Measurements from ENCODE around the gene FGD5. TPM values are rescaled to one million over a fixed set of nuclear protein-coding genes. Genes with fewer than 3 reads are reported as not detected.

FGD5 gene
- total RNA-seq, 1 donor from 2014 or later: 62.5 TPM

DNA sequence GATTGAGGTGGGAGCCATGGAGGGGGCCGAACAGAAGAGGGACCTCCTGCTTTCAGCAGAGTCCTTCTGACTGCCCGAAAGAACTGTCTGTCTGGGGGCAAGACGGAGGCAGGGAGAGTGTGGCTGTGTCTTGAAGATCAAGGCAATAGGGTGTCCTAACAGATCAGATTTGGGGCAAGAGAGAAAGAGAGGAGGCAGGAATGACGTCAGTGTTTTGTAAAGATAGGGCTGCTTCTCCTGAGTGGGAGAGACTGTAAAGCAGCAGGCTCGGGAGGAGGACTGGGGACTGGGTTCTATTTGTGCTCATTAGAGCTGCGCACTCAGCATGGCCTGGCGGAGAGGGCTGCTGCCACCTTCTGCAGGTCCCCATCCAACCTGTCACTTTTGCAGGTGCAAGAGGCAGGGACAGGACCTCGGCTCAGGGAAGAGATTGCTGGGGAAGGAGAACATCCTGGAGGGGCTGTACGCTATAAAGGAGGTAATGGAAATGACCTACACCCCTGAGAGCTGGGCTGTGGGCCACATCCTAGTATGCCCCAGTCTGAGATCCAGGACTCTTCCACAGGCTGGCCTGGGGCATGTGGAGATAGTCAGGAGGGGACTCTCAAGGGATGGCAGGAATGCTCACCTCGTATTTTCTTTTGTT is 29.0 kb upstream of the FGD5 start:
- DNase-seq (ENCODE audit: low spot score): no peak

DNA sequence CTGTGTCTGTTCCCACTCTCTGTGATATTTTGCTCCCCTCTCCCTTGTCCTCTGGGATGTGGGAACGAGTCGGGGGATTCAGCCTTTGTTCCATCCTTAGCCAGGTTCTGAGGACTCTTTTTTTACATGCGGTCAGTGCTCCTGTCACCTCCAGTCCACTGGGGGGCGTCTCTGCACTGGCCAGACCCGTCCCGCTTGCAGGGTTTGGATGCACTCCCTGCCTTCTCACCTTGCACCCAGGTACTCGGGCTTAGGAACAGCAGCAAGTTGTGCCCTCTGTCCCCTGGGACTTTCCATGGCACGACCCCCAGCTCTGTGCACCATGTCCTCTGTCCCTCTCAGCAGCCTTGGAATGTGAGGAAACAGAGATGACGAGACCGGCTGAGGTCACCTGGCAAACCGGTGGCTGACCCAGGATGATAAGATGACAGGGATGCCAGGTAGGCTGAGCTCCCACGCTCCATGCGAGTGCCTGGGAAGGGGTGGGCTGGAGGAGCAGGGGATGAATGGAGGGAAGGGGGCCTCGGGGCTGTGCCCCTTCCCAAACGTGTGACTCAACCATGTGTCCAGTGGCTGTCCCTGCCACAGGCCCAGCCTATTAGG is 27.3 kb upstream of the FGD5 start:
- DNase-seq (ENCODE audit: low spot score): peak; percentile 76

DNA sequence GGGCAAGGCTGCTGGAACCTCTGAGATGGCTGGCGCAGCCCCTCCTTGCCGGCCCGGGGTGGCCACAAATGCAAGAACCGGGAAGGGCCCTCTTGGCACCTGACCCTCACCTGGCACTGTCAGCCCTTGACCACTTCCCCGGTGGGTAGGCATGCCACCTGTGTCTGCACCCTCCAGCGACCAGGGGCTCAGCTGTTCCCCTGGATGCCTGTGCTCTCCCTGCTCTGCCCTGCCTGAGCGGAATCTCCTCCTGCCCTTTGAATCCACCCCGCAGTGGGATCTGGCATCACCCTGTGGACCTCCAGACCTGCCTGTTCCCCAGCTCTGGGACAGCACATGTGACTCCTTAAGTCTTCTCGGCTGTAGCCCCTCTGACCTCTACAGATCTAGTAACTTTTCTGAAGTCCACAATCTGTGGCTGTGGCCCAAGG is 26.1 kb upstream of the FGD5 start:
- DNase-seq (ENCODE audit: low spot score): no peak

DNA sequence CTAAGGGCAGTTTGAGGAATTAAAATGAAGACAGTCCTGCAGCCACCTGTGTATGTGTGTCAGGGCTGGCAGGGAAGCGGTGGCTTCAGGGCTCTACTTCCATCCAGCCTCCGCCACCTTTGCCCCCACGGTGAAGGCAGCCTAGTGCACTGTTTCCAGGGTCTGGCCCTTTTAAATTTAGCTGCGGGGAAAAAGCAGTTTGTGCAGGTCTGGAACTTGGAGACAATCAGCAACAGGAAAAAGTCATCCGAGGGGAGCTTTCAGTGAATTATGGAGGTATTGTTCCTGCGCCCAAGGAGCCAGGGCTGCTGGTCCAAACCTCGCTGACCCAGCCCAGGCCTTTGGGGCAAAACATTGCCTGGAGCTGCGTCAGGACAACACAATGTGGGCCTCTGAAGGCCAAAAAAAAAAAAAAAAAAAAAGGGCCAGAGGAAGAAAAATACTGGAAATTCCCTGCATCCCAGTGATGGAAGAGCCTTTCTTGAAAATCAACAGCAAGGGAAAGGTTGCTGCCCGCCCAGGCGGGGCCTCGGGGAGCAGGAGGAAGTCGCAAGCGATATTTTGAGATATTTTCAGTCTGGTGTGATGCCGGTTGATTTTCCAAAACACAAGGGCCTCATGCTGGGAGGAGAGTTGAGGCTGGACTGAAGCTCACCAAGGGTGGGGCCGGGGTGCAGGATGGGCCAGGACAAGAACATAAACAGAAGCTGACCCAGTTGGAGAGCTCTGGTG is 25.5 kb upstream of the FGD5 start:
- DNase-seq (ENCODE audit: low spot score): no peak

GRCh38 chr3:14793858-14794234 is 24.9 kb upstream of the FGD5 start:
- no peak for DNase-seq (ENCODE audit: low spot score)

GRCh38 chr3:14794435-14794834 is 24.3 kb upstream of the FGD5 start:
- no peak for DNase-seq (ENCODE audit: low spot score)

DNA sequence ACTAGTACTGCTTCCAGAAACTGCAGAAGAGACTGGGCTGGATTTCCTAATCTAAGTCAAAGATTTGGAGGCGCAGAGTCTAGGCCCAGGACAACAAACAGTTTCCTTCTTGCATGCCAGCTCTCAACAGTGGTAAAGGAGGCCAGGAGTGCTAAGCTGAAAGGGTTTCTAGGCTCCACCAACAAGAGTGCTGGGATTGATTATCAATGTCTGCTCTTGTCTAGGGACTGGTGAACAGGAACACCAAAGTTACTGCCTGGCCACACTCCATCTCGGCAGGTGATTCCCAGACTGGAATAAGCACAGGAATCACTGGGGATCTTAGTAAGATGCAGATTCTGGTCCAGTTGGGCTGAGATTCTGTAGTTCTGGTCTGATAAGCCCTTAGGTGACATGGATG is 22.8 kb upstream of the FGD5 start:
- no peak for DNase-seq (ENCODE audit: low spot score)

DNA sequence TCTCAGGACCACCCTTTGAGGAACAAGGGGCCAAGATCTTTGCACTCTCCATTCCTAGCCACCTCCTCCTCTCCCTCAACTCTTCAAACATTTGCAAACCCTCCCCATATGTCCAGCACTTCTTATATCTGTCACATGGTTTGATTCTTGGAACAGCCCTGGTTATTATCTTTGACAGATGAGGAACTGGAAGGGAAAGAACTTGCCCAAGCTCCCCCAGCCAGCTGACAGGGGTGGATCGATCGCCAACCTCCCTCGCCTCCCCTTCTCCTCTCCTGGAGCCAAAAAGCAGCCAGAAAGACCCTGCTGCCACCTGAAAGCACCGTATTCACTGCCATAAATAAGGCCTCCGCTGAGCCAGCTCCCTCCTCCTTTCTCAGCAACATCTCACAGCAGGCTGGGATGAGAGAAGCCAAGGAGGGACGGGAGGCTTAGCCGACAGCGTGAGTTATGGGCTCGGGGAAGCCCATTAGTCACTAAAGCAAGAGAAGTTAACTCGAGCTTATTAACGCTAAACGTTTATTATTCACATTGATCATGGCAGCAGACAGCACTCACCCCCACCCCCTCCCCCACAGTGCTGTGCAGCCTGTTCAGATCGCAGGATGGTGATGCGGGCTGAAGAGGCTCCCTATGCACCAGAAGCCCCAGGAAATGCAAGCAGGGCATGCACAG is 22.2 kb upstream of the FGD5 start:
- no peak for DNase-seq (ENCODE audit: low spot score)

- DNase-seq (ENCODE audit: low spot score): no peak
Observed at GRCh38 chr3:14797731-14798130, 21.0 kb upstream of the FGD5 start.

- DNase-seq (ENCODE audit: low spot score): no peak
Observed at GRCh38 chr3:14798231-14798630, 20.5 kb upstream of the FGD5 start.

- DNase-seq (ENCODE audit: low spot score): no peak
Observed at GRCh38 chr3:14799146-14799545, 19.6 kb upstream of the FGD5 start.

DNA sequence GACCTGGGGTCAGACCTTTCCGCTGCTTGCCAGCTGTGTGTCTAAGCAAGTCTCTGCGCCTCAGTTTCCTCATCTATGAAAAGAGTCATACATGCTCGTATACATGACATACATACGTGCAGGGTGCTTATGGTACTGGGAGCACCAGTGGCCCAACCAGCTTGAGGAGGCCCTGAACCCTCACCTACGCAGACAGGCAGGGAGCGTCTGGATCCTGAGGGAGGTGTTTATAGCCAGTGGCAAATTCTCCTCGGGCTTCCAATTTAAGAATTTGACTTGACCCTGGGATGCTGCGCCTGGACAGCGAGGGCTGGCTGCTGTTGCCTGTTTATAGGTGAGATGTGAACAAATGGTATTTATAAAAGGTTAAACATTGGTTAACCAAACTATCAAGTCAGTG is 17.7 kb upstream of the FGD5 start:
- no peak for DNase-seq (ENCODE audit: low spot score)

DNA sequence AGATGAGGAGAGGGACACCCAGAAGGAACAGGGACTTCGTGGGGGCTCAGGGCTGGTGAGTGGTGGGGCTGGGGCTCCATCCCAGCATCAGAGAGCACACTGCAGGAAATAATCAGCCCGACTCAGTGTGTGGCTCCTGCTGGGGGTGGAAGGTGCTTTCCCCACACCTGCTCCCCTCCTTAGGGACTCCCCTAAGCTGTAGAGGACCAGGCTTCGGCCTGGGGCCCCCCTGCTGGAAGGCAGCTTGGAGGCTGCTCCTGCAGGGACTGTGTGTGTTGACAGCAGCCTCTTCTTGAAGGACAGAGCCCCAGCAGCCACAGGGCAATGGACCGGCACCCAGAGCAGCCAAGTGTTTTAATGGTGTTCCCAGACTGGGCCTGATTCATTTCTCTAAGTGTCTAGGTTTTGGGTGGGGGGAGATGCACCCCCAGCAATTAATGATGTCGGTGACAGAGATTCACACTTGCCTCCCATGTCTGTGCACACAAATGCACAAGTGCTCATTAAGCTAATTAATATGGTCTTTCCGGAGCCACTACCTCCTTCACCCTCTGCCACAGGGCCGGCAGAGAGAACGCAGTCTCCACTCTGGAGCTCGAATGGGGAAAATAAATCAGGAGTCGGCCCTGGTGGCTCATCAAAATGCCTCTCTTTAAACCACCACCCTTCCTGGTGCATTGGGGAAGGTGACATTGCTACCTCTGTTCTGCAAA is 16.9 kb upstream of the FGD5 start:
- no peak for DNase-seq (ENCODE audit: low spot score)

- no peak for DNase-seq (ENCODE audit: low spot score)
Observed at GRCh38 chr3:14802381-14802731, 16.4 kb upstream of the FGD5 start.

DNA sequence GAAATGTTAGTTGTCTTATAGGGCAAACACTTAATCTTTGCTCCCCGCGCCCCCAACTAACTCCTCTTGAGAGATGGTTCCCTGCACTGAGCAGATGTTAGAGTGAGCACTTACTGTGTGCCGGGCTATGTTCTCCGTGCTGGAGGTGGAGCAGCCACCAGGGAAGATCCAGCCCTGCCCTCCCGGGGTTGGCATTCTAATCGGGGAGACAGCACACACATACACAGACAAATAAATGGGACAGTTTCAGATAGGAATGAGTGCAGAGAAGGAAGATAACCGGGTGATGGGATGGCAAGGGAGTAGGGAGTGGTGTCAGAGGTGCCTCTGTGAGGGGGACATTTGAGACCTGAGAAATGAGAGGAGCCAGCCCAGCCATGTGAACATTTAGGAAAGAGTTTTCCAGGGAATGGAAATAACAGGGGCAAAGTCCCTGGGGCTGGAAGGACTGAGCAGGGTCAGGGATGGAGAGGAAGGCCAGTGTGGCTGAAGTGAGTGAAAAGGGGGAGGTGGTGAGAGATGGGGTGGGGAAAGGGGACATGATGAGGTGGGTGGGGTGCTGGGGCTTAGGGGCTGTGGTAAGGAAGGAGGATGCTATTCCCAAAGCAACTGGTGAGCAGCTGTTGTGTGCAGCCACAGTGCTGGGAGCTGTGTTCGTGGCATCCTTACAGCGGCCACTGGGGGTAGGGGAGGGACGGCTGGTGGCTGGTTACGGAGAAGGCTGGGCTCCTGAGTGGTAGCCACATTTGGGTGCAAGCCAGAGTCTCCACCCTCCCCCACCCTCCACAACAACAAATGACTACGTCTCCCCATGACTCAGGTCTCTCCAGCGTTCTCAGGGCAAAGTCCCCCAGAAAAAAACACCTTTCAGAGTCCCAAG is 15.4 kb upstream of the FGD5 start:
- DNase-seq (ENCODE audit: low spot score): peak; percentile 88

- DNase-seq (ENCODE audit: low spot score): no peak
Observed at GRCh38 chr3:14803981-14804834, 14.6 kb upstream of the FGD5 start.

DNA sequence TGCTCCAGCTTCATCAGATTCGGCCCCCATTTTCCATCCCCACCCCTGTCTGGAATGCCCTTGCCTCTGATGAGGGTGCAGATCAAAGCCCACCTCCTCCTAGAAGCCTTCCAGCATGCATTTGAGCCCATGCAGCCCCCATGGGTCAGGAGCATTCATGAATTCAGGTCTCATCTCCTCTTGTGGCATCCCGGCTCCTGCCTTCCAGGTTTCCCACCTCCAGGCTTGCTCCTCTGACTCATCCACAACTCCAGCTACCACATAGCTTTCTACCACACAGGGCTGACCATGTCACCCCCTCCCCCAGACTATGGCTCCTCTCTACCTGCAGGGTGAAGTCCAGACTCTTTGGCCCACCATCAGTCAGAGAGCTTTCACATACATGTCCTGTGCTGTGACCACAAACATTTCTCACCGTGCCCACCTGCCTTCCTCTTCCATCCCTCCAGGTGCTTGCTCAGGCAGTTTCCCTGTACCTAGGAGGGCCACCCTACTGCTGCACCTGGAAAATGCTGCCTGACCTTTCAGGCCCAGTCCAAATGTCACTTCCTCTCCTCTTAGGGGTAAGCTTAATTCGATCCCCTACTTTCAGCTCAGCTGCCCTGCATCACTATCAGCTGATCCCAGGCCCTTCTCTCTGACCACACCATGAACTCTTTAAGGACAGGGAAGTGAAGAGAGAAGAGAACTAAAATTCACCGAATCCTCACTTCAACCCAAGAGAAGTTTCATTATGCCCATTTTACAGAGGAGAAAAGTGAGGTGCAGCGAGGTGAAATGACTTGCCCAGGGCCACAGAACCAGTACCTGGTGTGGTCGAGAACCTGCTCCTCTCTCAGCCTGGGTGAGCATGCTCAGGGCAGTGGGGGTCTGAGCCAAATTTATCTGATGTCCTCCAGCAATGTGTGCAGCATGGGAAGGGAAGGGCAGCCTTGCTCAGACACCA is 13.7 kb upstream of the FGD5 start:
- DNase-seq (ENCODE audit: low spot score): no peak

GRCh38 chr3:14805961-14806537 is 12.7 kb upstream of the FGD5 start:
- no peak for DNase-seq (ENCODE audit: low spot score)

All from mucosa of gallbladder (tissue), 1 donor.